HG02623 (cell line): Measurements from ENCODE around the gene STAMBPL1.

Experiments
- ATAC-seq: cut with Tn5 transposase; IDR thresholded peaks from one replicate; pipeline ENCODE4 v1.9.1; 2021; ENCODE audit warnings: moderate library complexity; ENCODE audit not compliant: unreplicated experiment

Gene STAMBPL1

DNA sequence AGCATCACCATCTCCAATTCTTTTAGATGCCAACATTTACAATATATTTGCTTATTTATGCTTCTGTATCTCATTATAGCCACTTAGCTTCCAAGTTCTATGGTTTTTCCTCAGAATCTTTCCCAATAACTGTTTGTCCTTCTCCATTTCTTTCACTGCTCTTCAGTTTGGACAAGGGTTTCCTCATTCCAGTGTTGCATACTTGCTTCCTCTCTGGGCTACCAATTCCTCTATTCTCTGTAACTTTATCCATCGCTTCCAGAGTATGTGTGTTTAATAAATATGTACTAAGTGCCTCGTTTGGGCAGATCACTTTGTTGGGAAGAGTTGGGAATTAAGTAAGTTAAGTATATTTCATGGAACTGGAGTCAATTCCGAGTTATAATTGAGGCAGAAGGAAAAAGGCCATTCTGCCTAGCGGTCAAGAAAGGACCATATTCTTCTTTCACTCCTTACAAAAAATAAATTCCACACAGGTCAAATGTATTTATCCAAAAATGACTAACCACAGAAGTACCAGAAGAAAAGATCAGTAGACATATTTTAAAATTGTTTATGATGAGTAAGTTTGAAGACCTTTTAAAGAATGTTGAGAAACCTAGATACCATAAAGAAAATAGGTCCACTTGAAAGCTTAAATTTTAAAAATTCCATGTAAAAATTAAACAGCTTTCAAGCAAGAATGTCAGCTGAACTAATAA, 10.8 kb downstream of the STAMBPL1 start:
- no peak for ATAC-seq

DNA sequence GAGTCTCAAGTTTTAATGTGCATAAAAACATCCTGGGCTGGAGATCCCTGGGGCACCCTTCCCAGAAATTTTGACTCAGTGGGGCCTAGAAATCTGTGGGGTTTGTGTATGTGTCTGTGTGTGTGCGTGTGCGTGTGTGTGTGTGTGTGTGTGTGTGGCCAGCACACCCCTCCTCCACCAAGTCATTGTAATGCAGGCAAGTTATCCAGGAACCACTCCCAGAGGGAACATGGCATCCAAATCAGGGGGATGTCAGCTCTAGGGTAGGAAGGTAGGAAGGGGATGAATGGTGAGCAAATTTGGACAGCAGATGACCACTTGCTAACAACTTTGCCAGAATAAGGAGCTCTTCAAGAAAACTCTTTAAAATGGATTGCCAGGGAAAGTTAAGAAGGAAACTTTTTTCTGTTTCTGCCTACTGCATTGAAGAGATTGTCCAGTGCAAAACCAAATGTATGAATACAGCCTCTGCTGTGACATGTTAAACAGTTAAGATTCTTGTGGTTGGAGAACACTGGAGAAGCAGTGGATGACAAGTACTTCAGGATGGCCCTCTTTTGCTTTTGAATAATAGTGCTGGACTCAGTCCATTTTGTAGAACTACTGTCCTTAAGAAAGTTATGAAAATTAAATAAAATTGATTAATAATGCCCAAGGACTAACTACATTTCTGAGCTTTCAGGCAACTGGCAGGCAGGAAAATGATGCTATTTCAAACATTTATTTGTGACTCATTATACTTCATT, 12.3 kb downstream of the STAMBPL1 start:
- no peak for ATAC-seq

DNA sequence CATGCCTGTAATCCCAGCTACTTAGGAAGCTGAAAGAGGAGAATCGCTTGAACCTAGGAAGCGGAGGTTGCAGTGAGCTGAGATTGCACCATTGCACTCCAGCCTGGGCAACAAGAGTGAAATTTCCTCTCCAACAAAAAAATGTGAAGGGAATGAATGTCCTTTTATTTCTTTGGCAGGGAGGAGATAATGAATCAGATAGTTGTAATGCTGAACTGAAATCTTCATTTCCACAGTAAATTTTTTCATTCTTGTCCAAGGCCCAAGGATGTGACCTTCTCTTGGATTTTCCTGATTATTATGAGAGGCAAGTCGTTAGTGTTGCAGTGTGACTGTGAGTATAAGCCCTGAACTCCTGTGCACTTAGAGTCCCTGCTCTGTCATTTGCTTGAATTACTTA, 13.6 kb downstream of the STAMBPL1 start:
- no peak for ATAC-seq

DNA sequence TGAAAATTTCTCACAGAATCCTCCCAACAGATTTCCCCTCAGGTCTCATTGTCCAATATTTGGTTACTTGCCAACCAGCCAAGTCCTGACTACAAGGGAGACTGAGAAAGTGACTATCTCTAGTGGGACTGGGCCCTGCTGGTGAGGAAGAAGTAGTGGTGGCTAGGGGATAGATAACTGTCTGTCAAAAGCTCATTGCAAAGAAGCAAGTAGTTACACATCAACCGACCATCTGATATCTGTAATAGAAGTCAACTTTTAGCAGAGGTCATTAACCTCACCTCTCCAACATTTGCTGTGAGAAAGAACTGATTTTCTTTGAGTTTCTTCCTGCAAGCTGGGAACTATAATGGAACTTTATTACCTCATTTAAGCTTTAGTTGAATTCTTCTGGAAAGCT, 15.2 kb downstream of the STAMBPL1 start:
- no peak for ATAC-seq

DNA sequence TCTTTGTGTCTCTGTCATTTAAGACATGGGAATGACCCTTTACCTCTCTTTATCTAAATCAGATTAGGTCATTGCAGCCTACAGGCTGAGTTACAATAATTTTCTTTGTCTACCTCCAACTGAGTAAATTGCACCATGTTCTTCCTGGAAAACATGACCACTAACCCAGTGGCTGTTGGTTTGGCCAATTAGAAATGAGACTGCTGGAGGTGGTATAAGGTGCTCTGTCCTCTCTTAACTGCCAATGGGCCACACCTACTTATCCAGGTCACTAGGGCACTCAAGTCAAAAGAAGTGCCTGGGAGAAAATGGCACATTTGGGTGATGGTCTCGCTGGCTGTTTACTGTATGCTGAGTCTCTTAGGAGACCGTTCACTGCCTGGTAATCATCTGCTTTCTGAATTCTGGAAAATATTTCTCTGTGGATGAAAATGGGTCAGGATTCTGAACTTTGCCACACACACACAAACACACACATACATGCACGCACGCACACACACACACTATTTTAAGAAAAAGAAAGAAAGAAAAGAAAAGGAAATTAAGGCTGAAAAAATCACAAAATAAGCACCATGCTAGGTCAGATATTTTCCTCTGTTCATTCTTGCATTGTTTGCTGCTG, 16.4 kb downstream of the STAMBPL1 start:
- ATAC-seq, result no peak

DNA sequence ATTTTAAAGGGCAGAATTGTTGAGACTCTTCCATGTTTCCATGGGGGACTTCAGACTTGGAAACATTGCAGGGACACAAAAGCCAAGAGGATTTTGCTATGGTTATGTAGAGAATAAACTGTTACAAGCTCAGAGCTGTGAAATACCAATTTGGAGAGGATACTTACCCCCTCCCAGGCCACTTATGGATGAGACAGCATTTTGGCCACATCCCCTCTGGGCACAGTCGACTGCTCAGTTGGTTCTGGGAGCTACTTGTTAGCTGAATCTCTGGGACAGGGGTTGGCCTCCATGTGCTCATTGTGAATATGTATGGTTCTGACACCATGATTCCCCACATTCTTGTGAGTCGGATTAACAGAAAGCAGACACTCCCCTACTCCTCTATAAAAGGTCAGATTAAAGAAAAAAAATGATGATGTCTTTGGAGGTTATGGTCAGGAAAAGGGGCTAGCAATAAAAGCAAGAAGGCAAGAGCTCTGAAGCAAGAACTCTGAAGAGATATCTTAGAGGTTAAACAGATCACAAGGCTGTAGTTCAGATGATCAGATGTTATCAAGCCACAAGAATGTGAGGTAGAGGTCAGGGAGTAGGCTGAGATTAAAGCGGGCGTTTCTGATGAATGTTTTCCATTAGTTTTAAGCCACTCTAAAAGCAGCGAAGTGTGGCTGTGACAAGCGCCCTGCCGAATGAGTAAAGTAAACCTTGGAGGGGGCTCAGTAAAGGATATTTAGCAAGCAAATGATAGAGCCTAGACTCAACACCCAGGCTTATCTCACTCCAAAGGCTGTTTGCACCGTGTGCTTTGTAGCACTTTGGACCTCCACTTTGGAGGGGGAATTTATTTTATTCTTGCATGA, 17.2 kb downstream of the STAMBPL1 start:
- ATAC-seq, result no peak

DNA sequence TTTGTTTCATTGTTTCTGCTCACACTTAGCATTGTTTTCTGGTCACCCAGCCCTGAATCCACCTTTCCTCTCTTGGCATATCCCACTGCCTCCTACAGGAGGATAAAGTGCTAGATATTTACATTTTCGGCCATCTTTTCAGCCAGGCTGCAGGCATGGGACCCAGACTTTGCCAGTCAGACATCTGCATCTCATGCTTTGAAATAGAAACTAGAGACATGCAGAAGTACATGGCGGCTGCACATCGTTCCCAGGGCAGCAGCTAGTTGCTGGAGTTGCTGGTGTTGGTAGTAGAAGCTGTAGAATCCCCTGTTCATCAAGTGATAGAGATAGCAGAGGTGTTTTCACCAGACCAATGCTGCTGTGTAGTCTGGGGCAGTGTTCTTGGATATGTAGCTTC, 18.7 kb downstream of the STAMBPL1 start:
- no peak for ATAC-seq

DNA sequence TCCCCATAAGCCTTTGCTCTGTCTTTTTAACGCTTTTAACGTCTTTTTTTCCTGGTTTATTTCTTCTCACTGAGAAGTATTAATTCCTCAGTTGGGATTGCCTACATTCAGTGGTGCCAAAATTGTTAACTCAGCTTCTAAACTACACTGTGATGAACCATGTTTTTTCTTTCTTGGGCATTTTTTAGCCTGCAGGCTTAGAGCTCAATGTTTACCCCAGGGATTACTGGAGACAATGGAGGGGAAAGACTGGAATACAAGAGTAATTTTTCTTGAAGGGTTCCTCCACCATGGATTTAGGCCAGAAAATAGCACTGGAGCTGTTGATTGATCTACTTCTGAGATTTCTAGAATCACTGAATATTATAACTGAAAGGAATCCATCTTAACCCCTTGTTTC, 19.8 kb downstream of the STAMBPL1 start:
- no peak for ATAC-seq

DNA sequence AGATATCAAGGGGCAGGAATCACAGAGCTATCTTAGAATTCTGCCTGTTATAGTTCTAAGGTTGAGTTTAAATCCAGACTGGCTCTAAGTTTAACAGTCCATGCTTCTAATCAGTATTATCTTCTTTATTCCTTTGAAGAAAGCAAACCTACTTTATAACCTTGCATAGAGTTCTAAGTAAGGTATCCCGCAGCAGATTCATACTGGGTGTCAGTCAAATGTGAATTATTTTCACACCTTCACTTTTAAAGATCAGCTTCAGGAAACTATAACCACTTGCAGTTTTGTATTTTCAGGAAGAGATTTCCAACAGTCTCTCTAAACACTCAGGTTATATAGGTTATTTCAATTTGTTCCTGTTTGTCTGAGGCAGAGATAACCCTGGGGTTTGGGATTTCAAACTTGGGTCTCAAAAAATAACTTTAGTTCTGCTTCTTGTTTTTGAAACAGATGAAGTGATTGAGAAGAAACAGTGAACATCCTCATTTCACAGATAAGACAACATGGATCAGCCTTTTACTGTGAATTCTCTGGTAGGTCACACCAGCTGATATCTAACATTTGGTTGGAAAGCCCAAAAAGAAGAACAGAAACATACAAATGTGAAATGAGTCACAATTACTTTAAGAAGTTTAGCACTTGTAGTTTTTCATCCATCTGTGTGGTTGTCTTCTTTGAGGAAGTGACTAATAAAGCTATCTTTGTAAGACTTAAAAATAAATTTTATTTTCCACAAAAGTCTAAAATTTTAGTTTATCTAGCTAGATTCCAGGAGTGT, 21.4 kb downstream of the STAMBPL1 start:
- peak; percentile 78 for ATAC-seq

DNA sequence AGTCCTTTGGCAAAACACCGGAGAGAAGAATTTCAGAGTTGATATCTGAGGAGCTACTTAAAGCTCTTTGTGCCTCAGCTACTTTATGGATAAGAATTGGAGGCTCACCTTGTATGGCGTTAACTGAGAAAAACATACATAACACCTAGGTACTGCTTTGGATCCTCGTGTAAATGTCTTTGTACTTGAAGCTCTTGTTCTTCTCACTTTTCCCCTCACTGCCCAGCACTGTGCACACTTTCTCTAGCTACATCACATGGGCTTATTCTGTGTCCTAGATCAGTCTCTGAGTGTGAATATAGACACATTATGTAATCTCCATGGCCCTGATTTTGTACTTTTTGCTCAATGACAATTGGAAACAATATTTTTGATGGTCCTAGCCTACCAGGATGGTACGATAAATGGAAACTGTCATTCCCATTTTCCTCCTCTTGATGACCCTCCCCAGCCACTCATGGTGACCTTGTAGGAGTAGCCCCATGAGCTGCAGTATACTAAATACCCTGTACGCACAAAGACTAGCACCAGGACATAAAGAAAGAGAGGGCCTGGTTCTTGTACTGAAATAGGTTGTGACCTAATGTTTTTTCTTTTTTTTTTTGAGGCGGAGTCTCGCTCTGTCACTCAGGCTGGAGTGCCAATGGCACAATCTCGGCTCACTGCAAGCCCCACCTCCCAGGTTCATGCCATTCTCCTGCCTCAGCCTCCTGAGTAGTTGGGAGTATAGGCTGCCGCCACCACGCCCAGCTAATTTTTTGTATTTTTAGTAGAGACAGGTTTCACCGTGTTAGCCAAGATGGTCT, 22.1 kb downstream of the STAMBPL1 start:
- ATAC-seq, result peak; percentile 37

DNA sequence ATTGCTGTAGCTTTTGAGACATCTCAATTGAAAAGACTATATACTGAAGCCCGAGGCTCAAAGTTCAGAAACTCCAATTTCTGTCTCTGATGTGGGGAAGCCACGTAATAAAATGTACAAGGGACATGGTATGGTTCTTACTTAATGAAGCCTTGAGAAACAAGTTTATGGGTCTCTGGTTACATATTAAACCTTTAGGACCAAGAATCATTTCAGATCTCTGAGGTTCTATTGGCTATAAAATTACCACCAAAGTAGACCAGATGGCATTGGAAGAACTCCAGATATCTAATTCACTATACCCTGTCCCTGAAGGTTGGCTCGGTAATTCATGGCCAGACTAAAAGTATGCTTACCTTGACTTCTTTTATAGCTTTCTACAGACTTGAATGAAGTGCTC, 23.7 kb downstream of the STAMBPL1 start:
- ATAC-seq, result no peak

DNA sequence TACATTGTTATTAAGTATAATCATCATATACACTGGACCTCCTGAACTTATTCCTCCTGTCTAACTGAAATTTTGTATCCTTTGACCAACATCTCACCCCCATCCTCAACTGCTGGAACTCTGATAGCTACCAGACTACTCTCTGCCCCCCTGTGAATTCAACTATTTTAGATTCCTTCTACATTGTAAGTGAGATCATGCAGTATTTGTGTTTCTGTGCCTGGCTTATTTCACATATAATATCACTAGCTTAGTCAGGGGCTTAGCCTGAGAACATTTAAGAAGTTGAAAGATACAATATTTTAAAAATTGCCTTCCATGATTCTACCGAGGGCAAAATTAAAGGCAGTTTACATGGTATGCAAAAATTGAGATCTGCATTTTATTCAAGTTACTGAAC, 26.9 kb downstream of the STAMBPL1 start:
- ATAC-seq, result no peak

DNA sequence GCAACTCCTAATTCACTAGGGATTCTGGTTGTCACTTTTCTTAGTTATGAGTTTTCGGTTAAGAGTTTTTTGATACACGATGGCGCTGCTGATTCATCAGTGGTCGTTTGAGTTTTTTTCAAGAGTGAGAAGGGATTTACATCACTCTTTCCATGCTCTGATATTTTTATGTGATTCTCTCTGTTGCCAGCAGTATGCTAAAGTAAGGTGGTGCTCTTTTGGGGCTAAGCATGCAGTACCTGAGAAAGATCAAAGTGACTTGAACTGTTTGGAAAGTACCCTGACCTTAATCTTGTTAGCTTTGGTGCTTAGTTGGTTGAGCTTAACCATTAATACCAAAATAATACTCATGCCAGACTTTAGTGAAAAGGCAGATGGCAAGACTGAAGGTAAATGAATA, 28.1 kb downstream of the STAMBPL1 start:
- ATAC-seq, result no peak

DNA sequence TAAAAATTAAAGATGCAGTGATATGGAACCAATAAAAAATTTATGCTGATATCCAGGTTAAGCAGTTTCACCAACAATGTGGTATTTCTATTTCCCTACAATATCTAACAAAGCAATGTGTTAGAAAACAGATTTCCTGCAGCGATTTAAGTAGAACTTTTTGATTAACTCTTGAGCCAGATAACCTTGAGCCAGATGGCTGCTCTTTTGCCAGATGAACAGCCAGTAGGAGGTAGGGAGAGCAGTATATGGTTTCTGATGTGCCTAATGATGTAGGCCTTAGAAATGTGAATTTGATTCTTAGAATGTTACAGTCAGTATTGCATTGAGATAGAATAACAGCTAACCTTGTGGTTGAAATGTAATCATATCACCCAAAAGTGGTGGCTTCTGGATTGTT, 31.1 kb downstream of the STAMBPL1 start:
- ATAC-seq, result no peak

DNA sequence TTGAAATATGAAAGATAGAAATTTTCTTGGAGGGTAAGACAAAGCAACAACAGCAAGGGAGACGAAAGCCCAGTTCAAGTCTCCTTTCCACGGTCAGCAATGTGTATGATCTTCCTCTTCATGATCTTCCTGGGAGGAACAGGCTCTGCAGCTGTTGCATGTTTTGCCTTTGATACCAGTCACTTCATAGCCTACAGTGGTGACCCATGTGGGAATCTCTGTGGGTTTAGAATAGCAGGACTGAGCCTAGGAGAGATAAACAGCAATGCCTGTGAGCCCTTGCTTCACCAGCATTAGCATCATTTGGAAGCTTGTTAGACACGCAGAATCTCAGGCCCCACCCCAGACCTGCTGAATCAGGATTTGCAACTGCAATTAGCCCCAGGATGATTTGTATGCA, 31.8 kb downstream of the STAMBPL1 start:
- ATAC-seq, result no peak

DNA sequence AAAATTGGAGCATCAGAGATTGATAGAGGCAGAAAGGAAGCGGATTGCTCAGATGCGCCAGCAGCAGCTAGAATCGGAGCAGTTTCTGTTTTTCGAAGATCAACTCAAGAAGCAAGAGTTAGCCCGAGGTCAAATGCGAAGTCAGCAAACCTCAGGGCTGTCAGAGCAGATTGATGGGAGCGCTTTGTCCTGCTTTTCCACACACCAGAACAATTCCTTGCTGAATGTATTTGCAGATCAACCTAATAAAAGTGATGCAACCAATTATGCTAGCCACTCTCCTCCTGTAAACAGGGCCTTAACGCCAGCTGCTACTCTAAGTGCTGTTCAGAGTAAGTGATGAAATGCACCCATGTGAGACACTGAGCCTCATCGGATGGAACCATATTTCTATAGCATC, 33.1 kb downstream of the STAMBPL1 start:
- ATAC-seq, result no peak

DNA sequence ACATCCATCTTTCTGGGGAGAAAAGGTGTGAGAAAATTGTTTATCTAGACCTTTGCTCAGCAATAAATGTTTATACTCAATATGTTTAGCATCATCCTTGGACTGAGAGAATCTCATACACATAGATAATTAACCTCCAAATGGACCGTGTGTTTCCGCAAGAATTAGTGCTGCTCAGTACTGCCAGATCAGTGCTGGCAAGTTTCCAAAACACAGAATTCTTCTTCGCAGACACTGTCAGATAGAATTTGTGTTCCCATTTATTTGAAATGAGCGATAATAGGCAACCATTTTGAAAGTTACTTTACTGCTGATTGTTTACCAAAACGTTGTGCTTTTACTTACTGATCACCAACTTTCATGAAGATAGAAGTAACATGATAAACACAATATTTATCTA, 33.7 kb downstream of the STAMBPL1 start:
- no peak for ATAC-seq

DNA sequence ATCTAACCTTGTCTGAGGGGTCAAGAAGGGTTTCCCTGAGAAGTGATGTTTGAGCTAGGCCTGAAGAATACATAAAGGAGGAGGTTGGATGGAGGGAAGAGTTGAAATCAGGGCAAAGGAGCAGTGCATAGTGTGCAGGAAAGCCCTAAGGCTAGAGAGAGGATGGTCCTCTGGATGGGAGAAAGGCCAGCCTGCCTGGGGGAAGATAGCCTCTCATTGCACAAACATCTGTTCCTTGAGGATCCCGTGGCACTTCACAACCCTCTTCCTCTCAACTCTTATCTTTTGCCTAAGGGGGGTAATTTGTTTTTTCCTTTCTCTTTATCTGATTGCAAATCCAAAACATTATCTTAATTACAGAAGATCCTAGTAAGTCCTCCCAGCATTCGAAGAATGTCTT, 35.7 kb downstream of the STAMBPL1 start:
- no peak for ATAC-seq

DNA sequence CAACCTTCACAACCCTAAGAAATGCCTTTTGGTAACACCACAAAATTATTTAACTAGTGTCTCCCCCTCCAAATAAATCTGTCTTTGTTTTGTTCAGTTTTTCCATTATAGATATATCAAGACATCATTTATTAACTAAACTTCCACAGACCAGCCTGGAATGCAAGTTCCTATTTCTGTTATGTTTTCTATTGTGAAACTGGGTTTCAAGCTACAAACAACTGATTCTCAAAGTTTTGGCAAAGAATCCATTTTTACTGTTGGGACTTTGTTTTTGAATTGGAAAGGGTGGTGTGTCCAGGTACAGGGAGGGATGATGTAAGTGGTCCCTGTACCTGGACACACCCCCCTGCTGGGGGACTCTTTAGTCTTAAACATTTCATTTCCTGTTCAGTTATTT, 36.2 kb downstream of the STAMBPL1 start:
- ATAC-seq, result no peak

DNA sequence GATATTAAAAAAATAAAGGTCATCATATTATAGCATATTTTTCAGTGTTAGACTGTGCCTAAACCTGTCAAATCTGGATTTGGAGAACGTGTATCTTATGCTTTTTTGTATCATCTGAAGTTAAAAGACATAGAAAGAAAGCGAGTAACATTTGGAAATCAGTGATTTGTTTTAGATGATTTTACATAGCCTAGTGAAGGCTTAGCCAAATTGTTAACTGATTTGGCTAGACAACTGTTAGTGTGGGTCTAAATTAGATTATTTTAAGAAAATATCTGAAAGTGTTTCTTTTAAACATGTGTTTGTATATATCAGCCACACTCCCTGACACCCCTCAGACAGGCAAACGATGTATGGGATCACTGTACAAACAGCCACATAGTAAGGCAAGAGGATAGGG, 36.9 kb downstream of the STAMBPL1 start:
- ATAC-seq, result no peak
